Measurements from ENCODE around the gene USP37. TPM values are rescaled to one million over a fixed set of nuclear protein-coding genes. Genes with fewer than 3 reads are reported as not detected.

The USP37 gene
- total and polyA plus RNA-seq, 2 of the 13 experiments (the other 11 are each of a cell fraction or from before 2014, with no cell fraction given), result 6.5 to 30.6 TPM

DNA sequence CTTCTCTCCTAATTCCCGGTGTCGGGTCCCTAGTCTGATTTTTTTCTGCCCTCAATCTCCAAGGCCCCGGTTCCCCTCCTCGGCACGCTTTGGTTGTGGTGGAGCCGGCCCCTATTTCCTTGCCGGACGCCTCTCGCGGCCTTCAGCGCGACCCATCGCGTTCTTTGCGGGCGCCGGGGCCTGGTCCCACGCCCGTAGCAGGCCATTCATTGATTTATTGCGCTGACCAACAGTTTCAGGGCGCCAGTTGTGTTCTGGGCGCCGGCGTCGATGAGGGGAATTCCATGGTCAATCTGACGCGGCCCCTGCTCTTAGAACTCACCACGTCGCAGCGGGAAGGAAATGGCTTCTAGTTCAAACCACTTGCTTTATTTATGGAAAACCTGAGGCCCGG, 884 bp upstream of the USP37 start (continued):
- TF ChIP-seq ZNF7 (CRISPR knock-in tag; IDR thresholded peaks at IDR 0.05) (no peak), ATF7 (IDR thresholded peaks at IDR 0.05) (no peak), ATF7 (CRISPR knock-in tag; IDR thresholded peaks at IDR 0.05) (no peak), ZNF615 (CRISPR knock-in tag; IDR thresholded peaks at IDR 0.05; ENCODE audit: borderline replicate concordance) (no peak), BRD4 (CRISPR knock-in tag; IDR thresholded peaks at IDR 0.05) (no peak), GTF2F1 (IDR thresholded peaks at IDR 0.05; ENCODE audit: low read length) (0 out of 2 replicates have a peak, but pooled peaks have one; percentile 32), ZC3H4 (CRISPR knock-in tag; IDR thresholded peaks at IDR 0.05; ENCODE audit: borderline replicate concordance) (no peak), ZNF879 (CRISPR knock-in tag; IDR thresholded peaks at IDR 0.05) (no peak), NFE2L2 (IDR thresholded peaks at IDR 0.05; ENCODE audit: low read length) (no peak), ZNF329 (CRISPR knock-in tag; IDR thresholded peaks at IDR 0.05; ENCODE audit: low read depth) (no peak), ZNF343 (CRISPR knock-in tag; IDR thresholded peaks at IDR 0.05) (no peak), ZNF780A (CRISPR knock-in tag; IDR thresholded peaks at IDR 0.05) (peak; percentile 1; the same call in 1 of the 2 replicates), FLYWCH1 (CRISPR knock-in tag; IDR thresholded peaks at IDR 0.05) (no peak), PHF8 (CRISPR knock-in tag; IDR thresholded peaks at IDR 0.05) (peak; percentile 90), HOXA7 (CRISPR knock-in tag; IDR thresholded peaks at IDR 0.05) (no peak), TEAD2 (CRISPR knock-in tag; IDR thresholded peaks at IDR 0.05) (no peak), ZNF446 (CRISPR knock-in tag; IDR thresholded peaks at IDR 0.05) (0 out of 2 replicates have a peak, but pooled peaks have one; percentile 29), KAT7 (CRISPR knock-in tag; IDR thresholded peaks at IDR 0.05; ENCODE audit: borderline replicate concordance) (0 out of 2 replicates have a peak, but pooled peaks have one; percentile 30), TOE1 (CRISPR knock-in tag; IDR thresholded peaks at IDR 0.05) (no peak), ZNF546 (CRISPR knock-in tag; conservative IDR thresholded peaks at IDR 0.05) (no peak), ZNF317 (CRISPR knock-in tag; IDR thresholded peaks at IDR 0.05) (no peak), NR1H2 (CRISPR knock-in tag; IDR thresholded peaks at IDR 0.05; ENCODE audit: borderline replicate concordance, low read depth) (no peak)
- TF ChIP-seq, protein P1, sequence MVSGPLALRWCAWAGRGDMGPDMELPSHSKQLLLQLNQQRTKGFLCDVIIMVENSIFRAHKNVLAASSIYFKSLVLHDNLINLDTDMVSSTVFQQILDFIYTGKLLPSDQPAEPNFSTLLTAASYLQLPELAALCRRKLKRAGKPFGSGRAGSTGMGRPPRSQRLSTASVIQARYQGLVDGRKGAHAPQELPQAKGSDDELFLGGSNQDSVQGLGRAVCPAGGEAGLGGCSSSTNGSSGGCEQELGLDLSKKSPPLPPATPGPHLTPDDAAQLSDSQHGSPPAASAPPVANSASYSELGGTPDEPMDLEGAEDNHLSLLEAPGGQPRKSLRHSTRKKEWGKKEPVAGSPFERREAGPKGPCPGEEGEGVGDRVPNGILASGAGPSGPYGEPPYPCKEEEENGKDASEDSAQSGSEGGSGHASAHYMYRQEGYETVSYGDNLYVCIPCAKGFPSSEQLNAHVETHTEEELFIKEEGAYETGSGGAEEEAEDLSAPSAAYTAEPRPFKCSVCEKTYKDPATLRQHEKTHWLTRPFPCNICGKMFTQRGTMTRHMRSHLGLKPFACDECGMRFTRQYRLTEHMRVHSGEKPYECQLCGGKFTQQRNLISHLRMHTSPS (CRISPR knock-in tag; IDR thresholded peaks at IDR 0.05; ENCODE audit: low read depth), result no peak
- TF ChIP-seq, protein P2, sequence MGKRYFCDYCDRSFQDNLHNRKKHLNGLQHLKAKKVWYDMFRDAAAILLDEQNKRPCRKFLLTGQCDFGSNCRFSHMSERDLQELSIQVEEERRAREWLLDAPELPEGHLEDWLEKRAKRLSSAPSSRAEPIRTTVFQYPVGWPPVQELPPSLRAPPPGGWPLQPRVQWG (CRISPR knock-in tag; IDR thresholded peaks at IDR 0.05; ENCODE audit: borderline replicate concordance, low read depth), result no peak
- TF ChIP-seq, protein P3, sequence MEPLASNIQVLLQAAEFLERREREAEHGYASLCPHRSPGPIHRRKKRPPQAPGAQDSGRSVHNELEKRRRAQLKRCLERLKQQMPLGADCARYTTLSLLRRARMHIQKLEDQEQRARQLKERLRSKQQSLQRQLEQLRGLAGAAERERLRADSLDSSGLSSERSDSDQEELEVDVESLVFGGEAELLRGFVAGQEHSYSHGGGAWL (CRISPR knock-in tag; IDR thresholded peaks at IDR 0.05), result no peak
- TF ChIP-seq, protein P4, sequence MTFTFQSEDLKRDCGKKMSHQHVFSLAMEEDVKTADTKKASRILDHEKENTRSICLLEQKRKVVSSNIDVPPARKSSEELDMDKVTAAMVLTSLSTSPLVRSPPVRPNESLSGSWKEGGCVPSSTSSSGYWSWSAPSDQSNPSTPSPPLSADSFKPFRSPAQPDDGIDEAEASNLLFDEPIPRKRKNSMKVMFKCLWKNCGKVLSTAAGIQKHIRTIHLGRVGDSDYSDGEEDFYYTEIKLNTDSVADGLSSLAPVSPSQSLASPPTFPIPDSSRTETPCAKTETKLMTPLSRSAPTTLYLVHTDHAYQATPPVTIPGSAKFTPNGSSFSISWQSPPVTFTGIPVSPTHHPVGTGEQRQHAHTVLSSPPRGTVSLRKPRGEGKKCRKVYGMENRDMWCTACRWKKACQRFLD (CRISPR knock-in tag; IDR thresholded peaks at IDR 0.05; ENCODE audit: borderline replicate concordance), result no peak
- TF ChIP-seq, protein P5, sequence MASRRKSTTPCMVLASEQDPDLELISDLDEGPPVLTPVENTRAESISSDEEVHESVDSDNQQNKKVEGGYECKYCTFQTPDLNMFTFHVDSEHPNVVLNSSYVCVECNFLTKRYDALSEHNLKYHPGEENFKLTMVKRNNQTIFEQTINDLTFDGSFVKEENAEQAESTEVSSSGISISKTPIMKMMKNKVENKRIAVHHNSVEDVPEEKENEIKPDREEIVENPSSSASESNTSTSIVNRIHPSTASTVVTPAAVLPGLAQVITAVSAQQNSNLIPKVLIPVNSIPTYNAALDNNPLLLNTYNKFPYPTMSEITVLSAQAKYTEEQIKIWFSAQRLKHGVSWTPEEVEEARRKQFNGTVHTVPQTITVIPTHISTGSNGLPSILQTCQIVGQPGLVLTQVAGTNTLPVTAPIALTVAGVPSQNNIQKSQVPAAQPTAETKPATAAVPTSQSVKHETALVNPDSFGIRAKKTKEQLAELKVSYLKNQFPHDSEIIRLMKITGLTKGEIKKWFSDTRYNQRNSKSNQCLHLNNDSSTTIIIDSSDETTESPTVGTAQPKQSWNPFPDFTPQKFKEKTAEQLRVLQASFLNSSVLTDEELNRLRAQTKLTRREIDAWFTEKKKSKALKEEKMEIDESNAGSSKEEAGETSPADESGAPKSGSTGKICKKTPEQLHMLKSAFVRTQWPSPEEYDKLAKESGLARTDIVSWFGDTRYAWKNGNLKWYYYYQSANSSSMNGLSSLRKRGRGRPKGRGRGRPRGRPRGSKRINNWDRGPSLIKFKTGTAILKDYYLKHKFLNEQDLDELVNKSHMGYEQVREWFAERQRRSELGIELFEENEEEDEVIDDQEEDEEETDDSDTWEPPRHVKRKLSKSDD (CRISPR knock-in tag; IDR thresholded peaks at IDR 0.05; ENCODE audit: low read depth), result no peak

All from HepG2 (cell line).